HFFc6 (cell line): Measurements from ENCODE around the gene ZDHHC3. TPM values are rescaled to one million over a fixed set of nuclear protein-coding genes. Genes with fewer than 3 reads are reported as not detected.

Experiments
- DNase-seq: peaks from one replicate; pipeline ENCODE4 v3.0.0-alpha.2; 2018
- H3K27ac Mint-ChIP-seq: 2 replicates; pipeline ENCODE4 v1.8.0; 2020; ENCODE audit warnings: mild to moderate bottlenecking, mixed read lengths
- H3K27me3 Mint-ChIP-seq: 2 replicates; pipeline ENCODE4 v1.8.0; 2021; ENCODE audit warnings: mild to moderate bottlenecking, moderate library complexity, mixed read lengths; ENCODE audit not compliant: insufficient read depth
- H3K36me3 Mint-ChIP-seq: 2 replicates; pipeline ENCODE4 v1.8.0; 2021; ENCODE audit warnings: low read depth, mixed read lengths
- H3K4me1 Mint-ChIP-seq: 2 replicates; pipeline ENCODE4 v1.8.0; 2020; ENCODE audit warnings: low read depth, mixed read lengths
- H3K4me3 Mint-ChIP-seq: 2 replicates; pipeline ENCODE4 v1.8.0; 2020; ENCODE audit warnings: mild to moderate bottlenecking, moderate library complexity, mixed read lengths
- H3K9me3 Mint-ChIP-seq: 2 replicates; pipeline ENCODE4 v1.8.0; 2020; ENCODE audit warnings: mild to moderate bottlenecking, mixed read lengths
- CTCF ChIP-seq: fragments of 200-600 bp; sonication (generic); IDR thresholded peaks from 2 replicates; pipeline ENCODE4 v1.5.0; 2021; ENCODE audit warnings: antibody characterized with exemption, mild to moderate bottlenecking
- total RNA-seq, 6 experiments: library from RNA; stranded (reverse); fragmentation: NEBNext Ultra II Directional; extraction: Animal tissue kit (Norgen Biotek cat#: 25700); gene quantifications; 2 replicates in 1 of 6; 3 replicates in 5 of 6; pipeline ENCODE4 v1.2.3, GENCODE V29; 2021

The ZDHHC3 gene
- total RNA-seq, 6 experiments from 2014 or later: 55.5 to 74.7 (median 64.4) TPM

DNA sequence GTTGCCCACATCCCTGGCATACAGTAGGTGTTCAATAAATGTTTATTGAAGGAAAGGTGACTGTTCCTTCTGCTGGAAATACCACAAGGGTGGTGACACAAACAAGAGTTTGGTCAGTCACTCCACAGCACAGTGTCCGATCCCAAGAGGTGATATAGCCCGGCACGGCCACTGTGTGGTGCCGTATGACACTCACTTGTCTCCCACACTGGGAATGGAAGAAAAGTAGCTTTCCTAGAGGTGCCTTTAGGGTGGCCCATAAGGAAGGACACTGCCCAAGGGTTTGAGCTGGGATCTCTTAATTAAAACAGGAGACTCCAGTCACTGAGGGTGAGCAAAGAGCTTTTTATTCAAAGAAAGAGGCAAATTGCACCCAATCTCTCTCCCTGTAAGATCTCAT, 61.0 kb downstream of the ZDHHC3 start:
- Mint-ChIP-seq H3K27ac (no peak overlapping the region), H3K36me3 (no peaks in the 10 kb centered on the region), H3K4me1 (peaks cover 6% of the 10 kb centered on the region), H3K9me3 (peaks cover 18% of the 10 kb centered on the region), H3K4me3 (no peak overlapping the region), H3K27me3 (peaks cover 6% of the 10 kb centered on the region)
- no peak for DNase-seq
- TF ChIP-seq CTCF: peak; percentile 65

GRCh38 chr3:44913868-44914468, 62.0 kb downstream of the ZDHHC3 start:
- H3K27ac Mint-ChIP-seq: no peak overlapping the region
- no peaks in the 10 kb centered on the region for H3K36me3 Mint-ChIP-seq
- peak; percentile 60 for DNase-seq
- H3K27me3 Mint-ChIP-seq: peaks cover 12% of the 10 kb centered on the region
- H3K4me1 Mint-ChIP-seq: peaks cover 6% of the 10 kb centered on the region
- TF ChIP-seq CTCF: peak; percentile 93
- H3K9me3 Mint-ChIP-seq: peaks cover 21% of the 10 kb centered on the region
- H3K4me3 Mint-ChIP-seq: no peak overlapping the region

GRCh38 chr3:44910693-44911092, 65.3 kb downstream of the ZDHHC3 start:
- Mint-ChIP-seq H3K9me3 (peaks cover 29% of the 10 kb centered on the region), H3K36me3 (no peaks in the 10 kb centered on the region), H3K4me1 (peaks cover 12% of the 10 kb centered on the region), H3K4me3 (no peak overlapping the region), H3K27me3 (peaks cover 29% of the 10 kb centered on the region), H3K27ac (no peak overlapping the region)
- DNase-seq: no peak
- TF ChIP-seq CTCF: no peak

DNA sequence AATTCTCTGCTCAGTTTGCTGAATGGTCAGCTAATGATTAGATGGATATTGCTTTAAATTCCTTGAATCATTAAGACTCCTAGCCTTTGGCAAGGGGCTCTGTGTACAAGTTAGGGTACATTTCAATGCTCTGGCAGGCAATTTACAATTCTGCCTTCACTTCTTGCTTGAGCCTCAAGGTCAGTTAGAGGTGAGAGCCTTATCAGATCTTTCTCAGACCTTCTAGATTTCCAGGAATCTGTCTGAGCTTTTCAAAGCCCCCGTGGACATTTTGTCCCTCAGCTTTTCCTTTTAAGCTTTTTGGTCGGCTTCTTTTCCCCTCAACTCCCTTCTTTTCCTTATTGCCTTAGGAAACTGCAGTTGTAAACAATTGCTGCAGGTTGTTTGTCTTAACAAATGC, 66.9 kb downstream of the ZDHHC3 start:
- no peak for DNase-seq
- peaks cover 29% of the 10 kb centered on the region for H3K9me3 Mint-ChIP-seq
- no peak overlapping the region for H3K4me3 Mint-ChIP-seq
- H3K27ac Mint-ChIP-seq: no peak overlapping the region
- H3K27me3 Mint-ChIP-seq: peaks cover 32% of the 10 kb centered on the region
- H3K36me3 Mint-ChIP-seq: no peaks in the 10 kb centered on the region
- peaks cover 12% of the 10 kb centered on the region for H3K4me1 Mint-ChIP-seq
- TF ChIP-seq CTCF: no peak

DNA sequence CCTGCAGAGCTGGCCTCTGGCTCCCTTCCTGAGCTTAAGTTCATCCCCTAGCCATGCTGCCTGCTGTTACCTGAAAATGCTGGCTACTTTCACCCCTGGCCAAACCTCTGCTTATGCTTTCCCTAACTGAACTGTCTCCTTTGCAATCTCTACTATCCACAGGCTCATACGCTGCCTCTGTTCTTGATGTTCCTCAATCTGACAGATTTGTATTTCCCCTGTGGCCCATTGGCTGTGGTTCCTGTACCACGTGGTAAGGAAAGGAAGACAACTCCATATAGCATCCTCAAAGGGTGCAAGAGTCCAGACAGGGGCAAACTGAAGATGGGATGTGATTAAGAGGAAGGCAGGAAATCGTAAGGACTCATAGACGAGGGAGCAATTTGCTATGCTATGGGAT, 68.4 kb downstream of the ZDHHC3 start:
- Mint-ChIP-seq H3K4me3 (no peak overlapping the region), H3K36me3 (no peaks in the 10 kb centered on the region), H3K27ac (no peak overlapping the region), H3K9me3 (peaks cover 29% of the 10 kb centered on the region), H3K27me3 (peaks cover 31% of the 10 kb centered on the region), H3K4me1 (peaks cover 13% of the 10 kb centered on the region)
- DNase-seq: no peak
- no peak for TF ChIP-seq CTCF
